ENCODE results near the gene CDK13. TPM values are rescaled to one million over a fixed set of nuclear protein-coding genes. Genes with fewer than 3 reads are reported as not detected.

Gene CDK13
- total RNA-seq, 2 experiments from 2014 or later = 135 to 138 TPM

GRCh38 chr7:40077849-40078248 lies 127.8 kb downstream of the CDK13 start:
- no peak overlapping the region for H3K27ac Mint-ChIP-seq
- Histone ChIP-seq H3K27me3 (ENCODE audit: control insufficient read depth in 1 of 2, insufficient read depth in 2 of 2, low read length in 2 of 2) (no peaks in the 10 kb centered on the region), H3K4me1 (ENCODE audit: insufficient read depth, low read length) (no peaks in the 10 kb centered on the region), H3K27ac (ENCODE audit: low read depth in 1 of 2, low read length in 2 of 2) (no peak overlapping the region), H3K9me3 (ENCODE audit: control insufficient read depth in 1 of 2, insufficient read depth in 1 of 2, low read length in 2 of 2) (no peaks in the 10 kb centered on the region), H3K4me3 (ENCODE audit: low read length) (no peak overlapping the region), H3K36me3 (ENCODE audit: insufficient read depth, low read length) (peaks cover 15% of the 10 kb centered on the region)
- CTCF ChIA-PET = no interaction called here
- no peak for ATAC-seq (ENCODE audit: poor library complexity)
- TF ChIP-seq CTCF (IDR thresholded peaks at IDR 0.05) = no peak
- H3K9me3 Mint-ChIP-seq = no peaks in the 10 kb centered on the region
- H3K36me3 Mint-ChIP-seq (ENCODE audit: low read depth) = peaks cover 26% of the 10 kb centered on the region
- intact Hi-C loops (cut with DNase I, micrococcal nuclease) = no loop called here
- POLR2A ChIA-PET = no interaction called here
- DNase-seq = no peak
- H3K4me1 Mint-ChIP-seq (ENCODE audit: low read depth) = no peaks in the 10 kb centered on the region
- H3K4me3 Mint-ChIP-seq = no peak overlapping the region
- no peaks in the 10 kb centered on the region for H3K27me3 Mint-ChIP-seq

- no peaks in the 10 kb centered on the region for H3K4me1 ChIP-seq (ENCODE audit: insufficient read depth, low read length)
- POLR2A ChIA-PET = no interaction called here
- H3K27ac ChIP-seq (ENCODE audit: low read depth in 1 of 2, low read length in 2 of 2) = no peak overlapping the region
- no peak for TF ChIP-seq CTCF (IDR thresholded peaks at IDR 0.05)
- H3K36me3 ChIP-seq (ENCODE audit: insufficient read depth, low read length) = peaks cover 67% of the 10 kb centered on the region
- H3K27ac Mint-ChIP-seq = no peak overlapping the region
- CTCF ChIA-PET = no interaction called here
- no peaks in the 10 kb centered on the region for H3K4me1 Mint-ChIP-seq (ENCODE audit: low read depth)
- no peak overlapping the region for H3K4me3 Mint-ChIP-seq
- peaks cover 82% of the 10 kb centered on the region for H3K36me3 Mint-ChIP-seq (ENCODE audit: low read depth)
- intact Hi-C loops (cut with DNase I, micrococcal nuclease) = no loop called here
- no peaks in the 10 kb centered on the region for H3K27me3 Mint-ChIP-seq
- no peaks in the 10 kb centered on the region for H3K9me3 ChIP-seq (ENCODE audit: control insufficient read depth in 1 of 2, insufficient read depth in 1 of 2, low read length in 2 of 2)
- H3K9me3 Mint-ChIP-seq = no peaks in the 10 kb centered on the region
- DNase-seq = no peak
- no peak for ATAC-seq (ENCODE audit: poor library complexity)
- H3K27me3 ChIP-seq (ENCODE audit: control insufficient read depth in 1 of 2, insufficient read depth in 2 of 2, low read length in 2 of 2) = no peaks in the 10 kb centered on the region
- no peak overlapping the region for H3K4me3 ChIP-seq (ENCODE audit: low read length)
These were observed 142.1 kb downstream of the CDK13 start for GRCh38 chr7:40092182-40092581.

GRCh38 chr7:40093631-40094350 lies 143.7 kb downstream of the CDK13 start:
- Mint-ChIP-seq H3K36me3 (ENCODE audit: low read depth) (peaks cover 74% of the 10 kb centered on the region), H3K9me3 (no peaks in the 10 kb centered on the region), H3K27me3 (no peaks in the 10 kb centered on the region), H3K27ac (no peak overlapping the region), H3K4me1 (ENCODE audit: low read depth) (peaks cover 5% of the 10 kb centered on the region), H3K4me3 (no peak overlapping the region)
- TF ChIP-seq CTCF (IDR thresholded peaks at IDR 0.05) = no peak
- ATAC-seq (ENCODE audit: poor library complexity) (no peak), DNase-seq (no peak)
- ChIA-PET POLR2A (no interaction called here), CTCF (interaction anchor here (0.5 to 0.7 kb wide), 2 partner anchors 43 to 1196 kb away, joined by 3 read pairs; no protein-coding TSS in a partner anchor)
- Histone ChIP-seq H3K9me3 (ENCODE audit: control insufficient read depth in 1 of 2, insufficient read depth in 1 of 2, low read length in 2 of 2) (no peaks in the 10 kb centered on the region), H3K36me3 (ENCODE audit: insufficient read depth, low read length) (peaks cover 57% of the 10 kb centered on the region), H3K27me3 (ENCODE audit: control insufficient read depth in 1 of 2, insufficient read depth in 2 of 2, low read length in 2 of 2) (no peaks in the 10 kb centered on the region), H3K27ac (ENCODE audit: low read depth in 1 of 2, low read length in 2 of 2) (no peak overlapping the region), H3K4me1 (ENCODE audit: insufficient read depth, low read length) (no peaks in the 10 kb centered on the region), H3K4me3 (ENCODE audit: low read length) (no peak overlapping the region)
- intact Hi-C loops (cut with DNase I, micrococcal nuclease) = no loop called here
